Measurements from ENCODE around the gene RNF130. TPM values are rescaled to one million over a fixed set of nuclear protein-coding genes. Genes with fewer than 3 reads are reported as not detected.

RNF130 gene
- total RNA-seq, 1 experiment from 2014 or later = 31.4 TPM

DNA sequence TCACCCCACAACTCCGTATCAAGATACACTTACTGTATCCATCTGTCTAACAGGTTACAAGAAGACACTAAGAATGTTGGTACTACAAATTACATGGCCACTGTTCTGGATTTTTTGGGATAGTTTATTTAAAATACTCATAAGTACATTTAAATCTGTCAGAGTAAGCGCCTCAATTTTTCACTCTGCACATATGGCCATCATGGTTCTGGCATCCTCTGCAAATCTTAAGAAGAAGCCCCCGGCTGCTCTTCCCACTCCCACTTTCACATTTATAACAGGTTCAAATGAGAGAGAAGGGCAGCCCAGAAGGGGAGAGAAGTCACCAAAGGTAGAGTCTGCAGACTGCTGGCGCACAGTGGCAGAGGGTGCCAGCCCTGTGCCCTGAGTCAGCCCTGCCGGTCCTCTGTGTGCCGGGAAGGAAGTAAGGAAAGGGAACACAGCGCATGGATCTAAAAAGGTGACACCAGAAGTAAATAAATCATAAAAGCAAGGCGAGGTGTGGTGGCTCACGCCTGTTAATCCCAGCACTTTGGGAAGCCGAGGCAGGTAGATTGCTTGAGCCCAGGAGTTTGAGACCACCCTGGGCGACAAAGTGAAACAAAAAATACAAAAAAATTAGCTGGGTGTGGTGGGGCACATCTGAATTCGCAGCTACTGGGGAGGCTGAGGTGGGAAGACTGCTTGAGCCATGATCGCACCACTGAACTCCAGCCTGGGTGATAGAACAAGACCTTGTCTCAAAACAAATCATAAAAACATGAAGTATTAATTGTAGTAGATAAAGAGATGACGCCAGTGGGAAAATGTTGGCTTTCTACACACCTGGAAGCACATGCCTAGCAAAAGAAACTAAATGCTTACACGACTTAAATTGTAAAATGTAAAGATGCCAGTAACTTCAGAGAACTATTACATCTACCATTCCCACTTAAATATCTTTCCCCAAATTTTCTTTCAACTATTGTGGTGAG lies 30.0 kb downstream of the RNF130 start:
- no peak overlapping the region for H3K27ac ChIP-seq (ENCODE audit: low read depth, low read length, poor library complexity, severe bottlenecking)
- no peak for DNase-seq (ENCODE audit: low spot score)
- no peak for TF ChIP-seq CTCF (conservative IDR thresholded peaks at IDR 0.05; ENCODE audit: low read depth, low read length)
- no peak for TF ChIP-seq EZH2 (IDR thresholded peaks at IDR 0.05; ENCODE audit: borderline replicate concordance, low read depth, low read length, poor library complexity, severe bottlenecking)
- H3K36me3 ChIP-seq (ENCODE audit: insufficient read depth, low read length, poor library complexity, severe bottlenecking) = peaks cover 3% of the 10 kb centered on the region
- peaks cover 2% of the 10 kb centered on the region for H3K9me3 ChIP-seq (ENCODE audit: low read depth, low read length, poor library complexity, severe bottlenecking)
- no peak overlapping the region for H3K4me3 ChIP-seq (ENCODE audit: low read depth, low read length, poor library complexity, severe bottlenecking)
- no TSS peak for BruUV-seq (replicated peaks)
- ChIA-PET CTCF (no interaction called here), POLR2A (ENCODE audit: low non-redundant PET) (no interaction called here)
- intact Hi-C loops (cut with micrococcal nuclease; ENCODE audit: unreplicated experiment) = no loop called here
- no peaks in the 10 kb centered on the region for H3K27me3 ChIP-seq (replicated peaks; ENCODE audit: insufficient read depth, low read depth, low read length, poor library complexity)
- H3K4me1 ChIP-seq (ENCODE audit: insufficient read depth, low read length, poor library complexity, severe bottlenecking) = no peaks in the 10 kb centered on the region

GRCh38 chr5:180040287-180041214 lies 31.0 kb downstream of the RNF130 start:
- intact Hi-C loops (cut with micrococcal nuclease; ENCODE audit: unreplicated experiment) = no loop called here
- DNase-seq (ENCODE audit: low spot score) = no peak
- BruUV-seq (replicated peaks) = no TSS peak

More at GRCh38 chr5:180040287-180041214, 31.0 kb downstream of the RNF130 start:
- H3K36me3 ChIP-seq (ENCODE audit: insufficient read depth, low read length, poor library complexity, severe bottlenecking) = peaks cover 8% of the 10 kb centered on the region
- peaks cover 5% of the 10 kb centered on the region for H3K9me3 ChIP-seq (ENCODE audit: low read depth, low read length, poor library complexity, severe bottlenecking)
- no peak overlapping the region for H3K4me3 ChIP-seq (ENCODE audit: low read depth, low read length, poor library complexity, severe bottlenecking)
- no peak for TF ChIP-seq CTCF (conservative IDR thresholded peaks at IDR 0.05; ENCODE audit: low read depth, low read length)
- no peak for TF ChIP-seq EZH2 (IDR thresholded peaks at IDR 0.05; ENCODE audit: borderline replicate concordance, low read depth, low read length, poor library complexity, severe bottlenecking)
- H3K4me1 ChIP-seq (ENCODE audit: insufficient read depth, low read length, poor library complexity, severe bottlenecking) = no peaks in the 10 kb centered on the region
- CTCF ChIA-PET = no interaction called here
- no peaks in the 10 kb centered on the region for H3K27me3 ChIP-seq (replicated peaks; ENCODE audit: insufficient read depth, low read depth, low read length, poor library complexity)
- no peak overlapping the region for H3K27ac ChIP-seq (ENCODE audit: low read depth, low read length, poor library complexity, severe bottlenecking)
- POLR2A ChIA-PET (ENCODE audit: low non-redundant PET) = no interaction called here

Data from A673 (cell line).